ENCODE data around the gene KIFC3.
A peak's percentile ranks its signal among the peaks of the same experiment; 100 is the strongest.

The KIFC3 gene

DNA sequence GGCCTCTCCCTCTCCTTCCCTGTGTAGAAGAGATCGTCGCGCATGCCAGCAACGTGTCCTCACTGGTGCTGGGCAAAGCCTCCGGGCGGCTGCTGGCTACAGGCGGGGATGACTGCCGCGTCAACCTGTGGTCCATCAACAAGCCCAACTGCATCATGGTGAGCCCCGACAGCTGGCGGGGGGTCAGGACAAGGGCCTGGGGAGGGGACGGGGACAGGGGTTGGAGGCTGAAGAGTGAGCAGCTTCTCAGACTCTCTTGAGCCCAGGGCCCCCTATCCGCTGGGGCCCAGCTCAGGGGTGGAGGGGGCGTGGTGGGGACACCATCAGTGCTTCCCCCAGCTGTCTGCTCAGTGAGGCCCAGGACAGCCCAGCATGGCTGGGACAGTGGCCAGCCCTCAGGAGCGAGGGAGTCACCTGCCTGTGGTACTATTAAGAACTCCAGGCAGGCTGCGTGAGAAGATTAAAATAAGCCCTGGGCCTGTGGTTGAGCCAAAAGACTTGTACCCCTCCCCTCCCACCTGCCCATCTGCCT lies 60.6 kb downstream of the KIFC3 start:
- DNase-seq (ENCODE audit: low read depth) = no peak
- TF ChIP-seq, protein P1, sequence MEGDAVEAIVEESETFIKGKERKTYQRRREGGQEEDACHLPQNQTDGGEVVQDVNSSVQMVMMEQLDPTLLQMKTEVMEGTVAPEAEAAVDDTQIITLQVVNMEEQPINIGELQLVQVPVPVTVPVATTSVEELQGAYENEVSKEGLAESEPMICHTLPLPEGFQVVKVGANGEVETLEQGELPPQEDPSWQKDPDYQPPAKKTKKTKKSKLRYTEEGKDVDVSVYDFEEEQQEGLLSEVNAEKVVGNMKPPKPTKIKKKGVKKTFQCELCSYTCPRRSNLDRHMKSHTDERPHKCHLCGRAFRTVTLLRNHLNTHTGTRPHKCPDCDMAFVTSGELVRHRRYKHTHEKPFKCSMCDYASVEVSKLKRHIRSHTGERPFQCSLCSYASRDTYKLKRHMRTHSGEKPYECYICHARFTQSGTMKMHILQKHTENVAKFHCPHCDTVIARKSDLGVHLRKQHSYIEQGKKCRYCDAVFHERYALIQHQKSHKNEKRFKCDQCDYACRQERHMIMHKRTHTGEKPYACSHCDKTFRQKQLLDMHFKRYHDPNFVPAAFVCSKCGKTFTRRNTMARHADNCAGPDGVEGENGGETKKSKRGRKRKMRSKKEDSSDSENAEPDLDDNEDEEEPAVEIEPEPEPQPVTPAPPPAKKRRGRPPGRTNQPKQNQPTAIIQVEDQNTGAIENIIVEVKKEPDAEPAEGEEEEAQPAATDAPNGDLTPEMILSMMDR (IDR thresholded peaks at IDR 0.05; ENCODE audit: insufficient read depth, low read depth, low read length, missing control alignments) = no peak
- H3K4me3 ChIP-seq (ENCODE audit: low read length) = no peak overlapping the region

DNA sequence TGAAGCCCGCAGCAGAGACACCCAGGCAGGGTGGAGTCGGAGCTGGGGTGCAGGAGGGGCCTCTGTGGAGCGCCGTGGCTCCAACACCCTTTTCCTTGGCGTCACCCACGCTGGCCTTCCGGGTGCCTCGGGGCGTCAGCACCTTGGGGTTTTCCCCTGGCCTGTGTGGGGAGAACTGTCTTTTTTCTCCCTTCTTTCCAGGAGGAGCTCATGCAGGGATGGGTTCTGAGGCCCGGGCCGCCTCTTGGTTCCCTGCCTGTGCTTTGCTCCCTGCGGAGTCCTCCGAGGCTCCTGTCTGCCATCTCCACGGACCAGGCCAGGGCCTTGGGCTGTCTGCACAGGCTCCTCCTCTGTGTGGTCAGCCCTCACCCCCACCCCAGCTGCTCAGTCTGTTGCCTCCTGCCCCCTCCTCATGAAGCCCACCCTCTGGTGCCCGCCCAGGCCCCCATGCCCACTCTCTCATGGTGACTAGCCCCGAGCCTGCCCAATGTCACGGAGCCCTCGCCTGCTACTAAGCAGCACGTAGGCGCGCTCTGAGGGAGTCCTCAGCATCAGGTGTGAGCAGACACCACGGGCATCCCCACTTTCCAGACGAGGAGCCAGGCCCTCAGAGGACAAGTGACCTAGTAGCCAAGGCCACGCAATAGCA lies 61.7 kb downstream of the KIFC3 start:
- TF ChIP-seq, protein P1 (IDR thresholded peaks at IDR 0.05; ENCODE audit: insufficient read depth, low read depth, low read length, missing control alignments) = no peak
- no peak overlapping the region for H3K4me3 ChIP-seq (ENCODE audit: low read length)
- no peak for DNase-seq (ENCODE audit: low read depth)

DNA sequence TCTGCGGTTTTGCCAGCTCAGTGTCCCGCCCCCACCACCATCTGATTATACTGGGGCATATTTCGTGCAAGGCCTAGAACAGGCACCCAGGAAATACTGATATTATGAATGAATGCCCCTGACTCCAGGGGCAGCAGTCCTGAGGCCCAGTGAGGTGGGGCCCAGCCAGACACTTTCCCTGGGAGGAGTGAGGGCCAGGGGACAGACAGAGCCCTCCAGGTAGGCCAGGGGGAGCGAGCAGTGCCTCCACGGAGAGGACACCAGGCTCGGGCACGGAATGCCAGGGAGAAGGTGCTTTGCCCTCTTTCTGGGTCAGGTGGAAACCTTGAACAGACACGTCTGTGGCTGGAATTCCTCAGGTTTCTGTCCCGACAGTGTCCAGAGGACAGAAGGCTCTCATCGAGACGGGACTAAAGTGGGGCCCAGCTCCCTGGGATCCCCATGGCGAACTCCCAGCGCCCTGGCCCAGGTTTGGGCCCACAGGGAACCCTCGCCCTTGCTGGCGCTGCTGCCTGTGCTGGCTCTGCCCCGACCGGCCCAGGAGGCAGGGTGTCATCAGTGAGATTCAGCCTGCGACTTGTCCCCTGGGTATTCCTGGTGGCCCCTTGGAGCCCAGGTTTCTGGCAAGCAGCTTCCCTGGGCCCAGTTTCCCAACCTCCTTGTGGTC lies 62.4 kb downstream of the KIFC3 start:
- TF ChIP-seq, protein P1 (IDR thresholded peaks at IDR 0.05; ENCODE audit: insufficient read depth, low read depth, low read length, missing control alignments) = no peak
- no peak overlapping the region for H3K4me3 ChIP-seq (ENCODE audit: low read length)
- no peak for DNase-seq (ENCODE audit: low read depth)

DNA sequence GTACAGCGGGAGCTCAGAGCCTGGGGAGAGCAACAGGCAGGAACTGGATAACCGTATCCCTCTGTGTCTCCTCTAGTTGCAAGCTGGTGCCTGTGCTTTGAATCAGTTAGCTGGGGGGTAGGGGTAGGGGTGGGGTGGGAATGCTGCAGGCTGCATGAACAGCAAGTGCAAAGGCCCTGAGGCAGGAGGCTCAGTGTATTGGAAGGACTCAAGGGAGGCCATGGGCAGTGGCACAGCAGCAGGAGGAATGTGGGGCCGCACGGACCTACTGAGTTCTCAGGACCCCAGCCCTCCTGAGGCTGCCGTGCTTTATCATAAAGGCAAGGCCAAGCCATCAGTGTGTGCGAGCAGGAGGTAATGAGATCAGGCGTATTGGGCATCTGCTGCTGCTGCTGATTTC lies 63.4 kb downstream of the KIFC3 start:
- DNase-seq (ENCODE audit: low read depth) = no peak
- H3K4me3 ChIP-seq (ENCODE audit: low read length) = no peak overlapping the region
- TF ChIP-seq, protein P1 (IDR thresholded peaks at IDR 0.05; ENCODE audit: insufficient read depth, low read depth, low read length, missing control alignments) = no peak

DNA sequence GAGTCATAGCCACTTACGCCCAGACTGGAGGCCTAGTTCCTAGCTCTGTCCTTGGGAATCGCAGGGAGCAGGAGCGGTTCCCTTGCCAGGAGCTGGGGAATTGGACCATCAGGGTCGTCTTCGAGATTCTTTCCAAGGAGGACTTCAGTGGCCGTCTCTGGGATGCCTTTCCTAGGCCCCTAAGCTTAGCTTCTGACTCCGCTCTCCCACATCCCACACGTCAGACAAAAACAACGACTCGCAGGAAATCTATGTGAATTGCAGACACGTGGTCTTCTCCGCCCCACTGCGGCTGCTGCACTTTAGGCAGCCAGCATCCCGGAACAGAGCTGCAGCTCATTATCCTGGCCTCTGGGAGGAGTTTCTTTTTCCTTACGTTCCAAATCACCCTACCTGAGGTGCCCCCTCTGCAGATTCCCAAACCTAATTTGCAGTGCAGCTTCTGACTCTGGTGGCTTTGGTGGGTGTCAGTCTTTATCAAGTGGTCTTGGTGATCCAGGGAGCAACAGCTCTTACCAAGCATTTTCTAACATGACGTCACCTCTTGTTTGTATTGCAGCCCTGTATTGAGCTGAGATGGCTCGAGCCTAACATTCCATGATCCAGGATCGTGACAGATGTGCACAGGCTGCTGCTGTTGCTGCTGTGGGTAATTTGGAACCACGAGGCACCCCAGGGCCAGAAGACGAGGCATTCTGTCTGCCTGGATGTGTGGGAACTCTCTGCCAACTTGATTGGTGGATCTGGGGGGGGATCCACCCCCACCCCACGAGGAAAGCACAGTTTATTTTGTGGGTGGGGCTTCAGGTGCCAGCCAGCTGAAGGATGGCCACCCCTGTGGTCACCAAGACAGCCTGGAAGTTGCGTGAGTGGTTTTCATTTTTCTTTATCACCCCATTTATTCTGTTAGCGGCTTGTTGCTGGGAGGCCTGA lies 65.6 kb downstream of the KIFC3 start:
- peak overlapping the region; percentile 86 for H3K4me3 ChIP-seq (ENCODE audit: low read length)
- TF ChIP-seq, protein P1 (IDR thresholded peaks at IDR 0.05; ENCODE audit: insufficient read depth, low read depth, low read length, missing control alignments) = peak; percentile 43
- peak; percentile 77 for DNase-seq (ENCODE audit: low read depth)

DNA sequence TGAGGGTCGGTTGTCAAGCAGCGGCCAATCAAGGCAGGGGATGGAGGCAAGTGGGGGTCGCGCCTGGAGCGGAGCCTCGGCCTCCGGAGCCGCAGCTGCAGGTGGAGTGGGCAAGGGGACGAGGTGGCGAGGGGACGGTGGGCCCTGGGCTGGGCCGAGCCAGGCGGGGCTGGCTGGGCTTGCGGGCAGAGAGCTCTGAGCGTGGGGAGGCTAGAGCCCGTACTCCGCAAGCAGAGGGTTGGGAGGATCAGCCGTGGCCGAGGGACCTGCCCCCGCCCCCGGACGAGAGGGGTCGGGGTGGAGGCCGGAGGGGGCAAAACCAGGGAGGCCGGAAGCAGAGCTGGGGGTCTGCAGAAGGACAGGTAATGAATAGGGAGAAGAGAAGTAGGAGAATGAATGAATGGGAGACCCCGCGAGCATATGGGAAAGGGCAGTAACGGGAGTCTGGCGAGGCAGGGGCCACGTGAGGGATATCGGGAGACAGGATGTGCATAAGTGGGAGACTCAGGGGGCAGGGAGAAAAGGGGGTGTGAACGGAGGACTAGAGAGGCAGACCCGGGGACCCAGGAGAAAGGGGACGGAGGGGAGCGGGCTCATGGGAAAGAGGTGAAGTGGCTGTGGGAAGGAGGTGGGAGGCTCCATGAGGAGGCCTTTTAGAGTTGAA lies 66.4 kb downstream of the KIFC3 start, which contains the start of gene KATNB1:
TSS of gene KATNB1 (plus strand) at position 16 of the 664 bp plus-strand sequence. CDS start 1,474 bp downstream, outside the sequence.
- H3K4me3 ChIP-seq (ENCODE audit: low read length) = peak within 1 kb of the TSS; percentile 93
- TF ChIP-seq, protein P1 (IDR thresholded peaks at IDR 0.05; ENCODE audit: insufficient read depth, low read depth, low read length, missing control alignments) = no peak
- DNase-seq (ENCODE audit: low read depth) = no peak

Data from epithelial cell of esophagus (primary cell).